Fibroblast of lung (primary cell): ENCODE data around the gene ANAPC16. TPM values are rescaled to one million over a fixed set of nuclear protein-coding genes. Genes with fewer than 3 reads are reported as not detected.
"Not testable (repeated sequence)": the region's sequence is repeated elsewhere in the genome, so short reads cannot be mapped to it uniquely, and the experiment has no call there.

Experiments used
- DNase-seq, 2 donors: peaks; one replicate each; pipeline versions ENCODE4 v3.0.0 to v3.0.0-alpha.2; 2010; ENCODE audit warnings: low read depth in 2 of 2
- H2AFZ ChIP-seq: 2 replicates; pipeline ENCODE4 v1.5.1; 2012; ENCODE audit warnings: low read length, control low read depth, inconsistent platforms
- H3K27ac ChIP-seq: 2 replicates; pipeline ENCODE4 v1.5.1; 2011; ENCODE audit warnings: low read length, control low read depth; ENCODE audit not compliant: insufficient read depth
- H3K27me3 ChIP-seq: 2 replicates; pipeline ENCODE4 v1.5.1; 2011; ENCODE audit warnings: mild to moderate bottlenecking, low read length; ENCODE audit not compliant: control insufficient read depth, insufficient read depth
- H3K36me3 ChIP-seq: 2 replicates; pipeline ENCODE4 v1.5.1; 2011; ENCODE audit warnings: low read length; ENCODE audit not compliant: control insufficient read depth, insufficient read depth
- H3K4me1 ChIP-seq: 2 replicates; pipeline ENCODE4 v1.5.1; 2011; ENCODE audit warnings: low read length; ENCODE audit not compliant: control insufficient read depth, insufficient read depth; ENCODE audit errors: extremely low read depth
- H3K4me2 ChIP-seq: 2 replicates; pipeline ENCODE4 v1.5.1; 2011; ENCODE audit warnings: low read length, control low read depth; ENCODE audit not compliant: insufficient read depth; ENCODE audit errors: extremely low read depth
- H3K4me3 ChIP-seq, 4 experiments: fragments of 200-600 bp in 1 of 4; sonication (generic) in 1 of 4; replicated peaks in 1 of 4; 2 replicates each; pipeline ENCODE4 v1.5.1; 2011 to 2016; ENCODE audit warnings: low read length in 4 of 4, low read depth in 3 of 4, mild to moderate bottlenecking in 3 of 4, control low read depth in 2 of 4, inconsistent platforms in 1 of 4, mixed read lengths in 1 of 4; ENCODE audit not compliant: insufficient read depth in 1 of 4; ENCODE audit errors: control extremely low read depth in 1 of 4
- H3K79me2 ChIP-seq: 2 replicates; pipeline ENCODE4 v1.5.1; 2012; ENCODE audit warnings: mild to moderate bottlenecking, low read length, inconsistent platforms; ENCODE audit not compliant: control insufficient read depth, insufficient read depth
- H3K9ac ChIP-seq: 2 replicates; pipeline ENCODE4 v1.5.1; 2011; ENCODE audit warnings: mild to moderate bottlenecking, low read length, control low read depth; ENCODE audit not compliant: insufficient read depth
- H3K9me3 ChIP-seq: 2 replicates; pipeline ENCODE4 v1.5.1; 2012; ENCODE audit warnings: low read depth, low read length; ENCODE audit not compliant: control insufficient read depth, insufficient read depth
- H4K20me1 ChIP-seq: 2 replicates; pipeline ENCODE4 v1.5.1; 2011; ENCODE audit warnings: low read length; ENCODE audit not compliant: control insufficient read depth, insufficient read depth; ENCODE audit errors: extremely low read depth
- EZH2 ChIP-seq: IDR thresholded peaks from 2 replicates; pipeline ENCODE4 v1.5.1; 2012; ENCODE audit warnings: low read length, control low read depth, mild to moderate bottlenecking; ENCODE audit errors: missing control alignments
- polyA plus RNA-seq, 2 donors: library from polyadenylated mRNA; depleted of rRNA in 1 of 2; stranded (reverse) in 1 of 2; unstranded in 1 of 2; fragments of >200 nt; gene quantifications; 2 replicates each; pipeline ENCODE4 v1.2.1, GENCODE V29; 2011 to 2012; ENCODE audit warnings: missing spikeins in 1 of 2
- total RNA-seq: library from RNA; depleted of rRNA; stranded (reverse); fragments of >200 nt; gene quantifications from 2 replicates; pipeline ENCODE4 v1.2.1, GENCODE V29; 2014
- TF ChIP-seq, protein P1 (sequence below), 2 donors: IDR thresholded peaks in 1 of 2; conservative IDR thresholded peaks in 1 of 2; 1 replicate in 1 of 2; 2 replicates in 1 of 2; pipeline ENCODE4 v1.5.1; 2011 to 2012; ENCODE audit warnings: low read length in 2 of 2, control low read depth in 1 of 2, inconsistent platforms in 1 of 2, low read depth in 1 of 2, mild to moderate bottlenecking in 1 of 2

The ANAPC16 gene
- total and polyA plus RNA-seq, 2 donors (not counting 1 experiment from before 2014, with no cell fraction given), result 47.2 to 73.6 TPM

DNA sequence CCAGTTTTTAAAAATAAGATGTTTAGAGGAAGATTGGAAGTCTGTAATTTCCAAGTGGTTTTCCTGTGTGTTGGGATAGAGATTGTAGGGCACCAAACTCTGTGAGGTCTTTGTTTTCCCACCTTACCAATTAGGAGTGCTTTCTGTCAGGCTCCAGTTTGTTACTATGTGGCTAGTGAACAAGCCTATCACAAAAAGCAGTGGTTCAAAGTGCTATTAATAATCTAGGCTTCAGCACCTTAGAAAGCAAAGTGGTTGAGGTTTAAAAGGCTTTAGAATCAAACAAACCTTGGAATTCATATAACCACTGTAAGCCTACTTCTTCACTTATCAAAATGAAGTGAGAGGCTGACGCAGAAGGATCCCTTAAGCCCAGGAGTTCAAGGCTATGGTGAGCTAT lies 11.1 kb upstream of the ANAPC16 start:
- Histone ChIP-seq H3K27ac (no peak overlapping the region), H3K4me3 (no peak overlapping the region), H3K27me3 (no peaks in the 10 kb centered on the region), H3K36me3 (no peaks in the 10 kb centered on the region), H3K4me1 (no peaks in the 10 kb centered on the region), H3K9me3 (no peaks in the 10 kb centered on the region), H3K79me2 (no peaks in the 10 kb centered on the region), H2AFZ (no peak overlapping the region), H3K9ac (no peak overlapping the region), H3K4me2 (no peak overlapping the region), H4K20me1 (no peaks in the 10 kb centered on the region)
- peak in 1 of 2 donors; percentile 3 for DNase-seq
- TF ChIP-seq, protein P1, sequence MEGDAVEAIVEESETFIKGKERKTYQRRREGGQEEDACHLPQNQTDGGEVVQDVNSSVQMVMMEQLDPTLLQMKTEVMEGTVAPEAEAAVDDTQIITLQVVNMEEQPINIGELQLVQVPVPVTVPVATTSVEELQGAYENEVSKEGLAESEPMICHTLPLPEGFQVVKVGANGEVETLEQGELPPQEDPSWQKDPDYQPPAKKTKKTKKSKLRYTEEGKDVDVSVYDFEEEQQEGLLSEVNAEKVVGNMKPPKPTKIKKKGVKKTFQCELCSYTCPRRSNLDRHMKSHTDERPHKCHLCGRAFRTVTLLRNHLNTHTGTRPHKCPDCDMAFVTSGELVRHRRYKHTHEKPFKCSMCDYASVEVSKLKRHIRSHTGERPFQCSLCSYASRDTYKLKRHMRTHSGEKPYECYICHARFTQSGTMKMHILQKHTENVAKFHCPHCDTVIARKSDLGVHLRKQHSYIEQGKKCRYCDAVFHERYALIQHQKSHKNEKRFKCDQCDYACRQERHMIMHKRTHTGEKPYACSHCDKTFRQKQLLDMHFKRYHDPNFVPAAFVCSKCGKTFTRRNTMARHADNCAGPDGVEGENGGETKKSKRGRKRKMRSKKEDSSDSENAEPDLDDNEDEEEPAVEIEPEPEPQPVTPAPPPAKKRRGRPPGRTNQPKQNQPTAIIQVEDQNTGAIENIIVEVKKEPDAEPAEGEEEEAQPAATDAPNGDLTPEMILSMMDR (conservative IDR thresholded peaks at IDR 0.05 in 1 of 2, IDR thresholded peaks at IDR 0.05 in 1 of 2; ENCODE audit: low read depth in 1 of 2, low read length in 2 of 2), result no peak
- TF ChIP-seq EZH2, result no peak

DNA sequence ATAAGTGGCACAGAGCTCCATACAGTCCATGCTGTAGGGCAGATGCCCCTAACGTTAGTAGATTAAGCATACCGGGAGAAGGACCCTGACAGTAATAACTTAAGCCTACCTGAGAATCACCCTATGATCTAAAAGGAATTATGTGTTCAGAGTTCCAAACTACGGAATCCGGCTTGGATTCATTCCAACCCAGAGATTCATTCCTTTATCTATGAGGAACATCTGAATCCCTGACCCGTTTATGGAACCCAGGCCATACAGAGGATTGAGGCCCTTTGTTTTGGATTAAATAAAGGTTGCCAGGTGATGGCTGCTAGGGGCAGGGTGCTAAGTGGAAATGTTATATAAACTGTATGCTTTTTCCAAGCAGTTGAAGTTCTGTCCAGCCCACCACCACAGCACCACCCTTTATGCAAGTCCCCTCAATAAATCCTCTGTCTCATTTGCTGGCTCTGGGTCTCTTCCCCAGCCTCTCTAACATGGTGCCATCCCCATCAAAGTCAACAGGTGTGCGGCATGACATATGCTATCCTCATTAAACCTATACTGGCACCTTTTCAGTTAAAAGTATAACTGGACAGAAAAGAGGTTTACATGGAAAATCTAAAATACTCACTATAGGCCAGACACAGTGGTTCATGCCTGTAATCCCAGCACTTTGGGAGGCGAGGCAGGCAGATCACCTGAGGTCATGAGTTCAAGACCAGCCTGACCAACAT lies 9.1 kb upstream of the ANAPC16 start:
- H3K27ac ChIP-seq, result no peak overlapping the region
- H3K9me3 ChIP-seq, result no peaks in the 10 kb centered on the region
- no peak for TF ChIP-seq EZH2
- TF ChIP-seq, protein P1 (conservative IDR thresholded peaks at IDR 0.05 in 1 of 2, IDR thresholded peaks at IDR 0.05 in 1 of 2; ENCODE audit: low read depth in 1 of 2, low read length in 2 of 2), result no peak
- no peaks in the 10 kb centered on the region for H3K27me3 ChIP-seq
- no peaks in the 10 kb centered on the region for H3K36me3 ChIP-seq
- H2AFZ ChIP-seq, result no peak overlapping the region
- no peaks in the 10 kb centered on the region for H3K79me2 ChIP-seq
- H3K4me2 ChIP-seq, result no peak overlapping the region
- H3K4me1 ChIP-seq, result no peaks in the 10 kb centered on the region
- H3K4me3 ChIP-seq, result no peak overlapping the region
- H4K20me1 ChIP-seq, result no peaks in the 10 kb centered on the region
- H3K9ac ChIP-seq, result no peak overlapping the region
- no peak for DNase-seq

DNA sequence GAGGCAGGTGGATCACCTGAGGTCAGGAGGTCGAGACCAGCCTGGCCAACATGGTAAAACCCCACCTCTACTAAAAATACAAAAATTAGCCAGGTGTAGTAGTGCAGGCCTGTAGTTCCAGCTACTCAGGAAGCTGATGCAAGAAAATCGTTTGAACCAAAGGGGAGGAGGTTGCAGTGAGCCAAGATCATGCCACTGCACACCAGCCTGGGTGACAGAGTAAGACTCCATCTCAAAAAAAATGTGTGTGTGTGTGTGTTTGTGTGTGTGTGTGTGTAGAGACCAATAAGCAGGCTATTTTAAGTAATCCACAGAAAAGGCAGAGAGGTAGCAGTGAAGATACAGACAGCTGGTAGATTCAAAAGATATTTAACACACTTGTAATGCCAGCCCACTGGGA lies 7.3 kb upstream of the ANAPC16 start:
- not testable (repeated sequence) for DNase-seq, H3K27me3 ChIP-seq, H3K27ac ChIP-seq, H4K20me1 ChIP-seq, H2AFZ ChIP-seq, H3K4me2 ChIP-seq, H3K79me2 ChIP-seq, H3K4me3 ChIP-seq, H3K9me3 ChIP-seq, H3K4me1 ChIP-seq, H3K9ac ChIP-seq, H3K36me3 ChIP-seq

DNA sequence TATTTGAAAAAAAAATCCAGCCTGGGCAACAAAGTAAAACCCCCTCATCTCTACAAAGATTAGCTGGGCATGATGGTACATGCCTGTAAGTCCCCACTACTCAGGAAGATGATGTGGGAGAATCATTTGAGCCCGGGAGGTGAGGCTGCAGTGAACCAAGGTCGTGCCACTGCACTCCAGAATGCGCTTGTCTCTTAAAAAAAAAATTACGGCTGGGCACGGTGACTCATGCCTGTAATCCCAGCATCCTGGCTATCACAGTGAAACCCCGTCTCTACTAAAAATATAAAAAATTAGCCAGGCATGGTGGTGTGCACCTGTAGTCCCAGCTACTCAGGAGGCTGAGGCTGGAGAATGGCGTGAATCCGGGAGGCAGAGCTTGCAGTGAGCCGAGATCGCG lies 4.4 kb upstream of the ANAPC16 start:
- not testable (repeated sequence) for H3K27me3 ChIP-seq, H3K36me3 ChIP-seq, H3K79me2 ChIP-seq, H3K27ac ChIP-seq, H3K9me3 ChIP-seq, H3K4me2 ChIP-seq, DNase-seq, H3K4me3 ChIP-seq, H3K9ac ChIP-seq, H2AFZ ChIP-seq, H4K20me1 ChIP-seq, H3K4me1 ChIP-seq

DNA sequence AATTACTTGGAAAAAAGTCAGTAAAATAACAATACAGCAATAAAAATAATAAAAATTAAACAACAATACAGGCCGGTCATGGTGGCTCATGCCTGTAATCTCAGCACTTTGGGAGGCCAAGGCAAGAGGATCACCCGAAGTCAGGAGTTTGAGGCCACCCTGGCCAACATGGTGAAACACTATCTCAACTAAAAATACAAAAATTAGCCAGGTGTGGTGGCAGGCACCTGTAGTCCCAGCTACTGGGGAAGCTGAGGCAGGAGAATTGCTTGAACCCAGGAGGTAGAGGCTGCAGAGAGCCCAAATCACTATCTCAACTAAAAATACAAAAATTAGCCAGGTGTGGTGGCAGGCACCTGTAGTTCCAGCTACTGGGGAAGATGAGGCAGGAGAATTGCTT lies 4.0 kb upstream of the ANAPC16 start:
- not testable (repeated sequence) for H3K4me3 ChIP-seq, H3K36me3 ChIP-seq, H3K9ac ChIP-seq, H3K79me2 ChIP-seq, H3K27me3 ChIP-seq, H2AFZ ChIP-seq, DNase-seq, H3K4me2 ChIP-seq, H3K9me3 ChIP-seq, H3K4me1 ChIP-seq, H4K20me1 ChIP-seq, H3K27ac ChIP-seq
